ENCODE data around the gene L3HYPDH. TPM values are rescaled to one million over a fixed set of nuclear protein-coding genes. Genes with fewer than 3 reads are reported as not detected.
A peak's percentile ranks its signal among the peaks of the same experiment; 100 is the strongest.

Gene L3HYPDH
- total RNA-seq, 4 donors from 2014 or later: 39.4 to 98.4 (median 71.7) TPM

DNA sequence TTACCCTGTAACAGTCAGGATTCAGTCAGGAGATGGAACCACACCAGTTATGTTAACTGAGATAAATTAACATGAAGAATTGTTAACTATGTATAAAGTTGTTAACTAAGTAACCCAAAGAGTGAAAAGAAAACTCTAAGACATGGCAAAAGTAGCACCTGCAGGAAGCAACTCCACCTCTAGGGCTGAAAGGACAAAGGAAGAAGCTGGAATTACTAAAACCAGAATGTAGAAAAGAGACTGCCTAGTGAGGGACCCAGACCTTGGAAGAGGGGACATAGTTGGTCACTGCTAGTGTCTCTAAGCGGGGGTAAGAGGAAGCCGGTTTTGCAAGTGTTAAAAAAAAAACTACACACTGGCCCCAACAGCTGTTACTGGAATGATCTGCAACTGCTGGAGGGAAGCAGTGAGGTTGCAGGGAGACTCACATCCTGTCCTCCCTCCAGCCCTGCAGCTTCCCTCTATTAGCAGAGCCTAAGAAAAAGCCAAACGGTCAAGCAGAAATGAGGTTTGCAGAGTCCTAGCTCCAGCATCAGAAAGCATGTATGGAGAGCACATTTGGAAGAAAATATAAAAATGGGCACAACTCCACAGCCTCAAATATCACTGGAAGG is 58.8 kb downstream of the L3HYPDH start:
- TF ChIP-seq, protein P1, sequence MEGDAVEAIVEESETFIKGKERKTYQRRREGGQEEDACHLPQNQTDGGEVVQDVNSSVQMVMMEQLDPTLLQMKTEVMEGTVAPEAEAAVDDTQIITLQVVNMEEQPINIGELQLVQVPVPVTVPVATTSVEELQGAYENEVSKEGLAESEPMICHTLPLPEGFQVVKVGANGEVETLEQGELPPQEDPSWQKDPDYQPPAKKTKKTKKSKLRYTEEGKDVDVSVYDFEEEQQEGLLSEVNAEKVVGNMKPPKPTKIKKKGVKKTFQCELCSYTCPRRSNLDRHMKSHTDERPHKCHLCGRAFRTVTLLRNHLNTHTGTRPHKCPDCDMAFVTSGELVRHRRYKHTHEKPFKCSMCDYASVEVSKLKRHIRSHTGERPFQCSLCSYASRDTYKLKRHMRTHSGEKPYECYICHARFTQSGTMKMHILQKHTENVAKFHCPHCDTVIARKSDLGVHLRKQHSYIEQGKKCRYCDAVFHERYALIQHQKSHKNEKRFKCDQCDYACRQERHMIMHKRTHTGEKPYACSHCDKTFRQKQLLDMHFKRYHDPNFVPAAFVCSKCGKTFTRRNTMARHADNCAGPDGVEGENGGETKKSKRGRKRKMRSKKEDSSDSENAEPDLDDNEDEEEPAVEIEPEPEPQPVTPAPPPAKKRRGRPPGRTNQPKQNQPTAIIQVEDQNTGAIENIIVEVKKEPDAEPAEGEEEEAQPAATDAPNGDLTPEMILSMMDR (IDR thresholded peaks at IDR 0.05): no peak
- no peak for TF ChIP-seq POLR2A (IDR thresholded peaks at IDR 0.05)
- Histone ChIP-seq H3K9me3 (no peaks in the 10 kb centered on the region), H3K36me3 (no peaks in the 10 kb centered on the region), H3K4me1 (peaks cover 0 to 8% of the 10 kb centered on the region in 2 donors), H3K27ac (peak overlapping the region; percentile 51 to 83), H3K27me3 (no peaks in the 10 kb centered on the region), H3K4me3 (no peak overlapping the region)
- DNase-seq: peak in 1 of 2 donors; percentile 28
- intact Hi-C loops (cut with DNase I; ENCODE audit: low total_unique reads): no loop called here

DNA sequence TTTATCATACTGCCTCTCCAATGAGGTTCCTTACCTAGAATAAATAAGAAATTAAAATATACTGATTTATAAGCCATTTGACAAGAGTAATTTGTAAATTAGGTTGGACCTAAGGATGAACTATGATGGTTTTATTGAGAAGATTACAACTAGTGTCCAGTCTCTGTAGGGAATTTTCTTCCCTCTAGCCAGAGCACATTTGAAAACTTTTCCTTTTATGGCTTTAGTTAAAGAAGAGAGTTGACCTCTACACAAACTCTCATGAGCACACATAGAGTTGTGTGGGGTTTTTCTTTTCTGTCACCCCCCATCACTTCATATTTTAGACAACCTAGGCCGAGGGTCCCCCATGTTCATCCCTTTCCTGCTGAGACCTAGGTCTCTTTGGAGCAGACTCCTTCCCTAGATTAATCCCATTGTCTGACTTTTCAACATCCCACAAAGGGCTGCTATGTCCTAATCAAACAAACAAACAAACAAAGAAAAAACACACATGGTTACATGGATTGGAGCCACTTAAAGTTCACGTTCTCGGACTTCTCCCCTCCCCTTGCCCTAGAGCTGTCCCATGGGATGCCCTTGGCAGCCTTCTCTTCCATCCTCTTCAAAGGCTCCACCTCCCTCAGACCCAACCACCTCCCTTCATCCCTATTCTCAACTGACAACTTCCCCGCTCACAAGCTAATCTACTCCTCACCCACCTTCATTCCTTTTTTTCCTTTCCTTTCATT is 59.7 kb downstream of the L3HYPDH start:
- Histone ChIP-seq H3K4me1 (peaks cover 0 to 8% of the 10 kb centered on the region in 2 donors), H3K4me3 (no peak overlapping the region), H3K27me3 (no peaks in the 10 kb centered on the region), H3K9me3 (no peaks in the 10 kb centered on the region), H3K36me3 (no peaks in the 10 kb centered on the region), H3K27ac (peak overlapping the region; percentile 51 to 83)
- peak; percentile 39 to 73 for DNase-seq
- intact Hi-C loops (cut with DNase I; ENCODE audit: low total_unique reads): no loop called here
- TF ChIP-seq, protein P1 (IDR thresholded peaks at IDR 0.05): no peak
- TF ChIP-seq POLR2A (IDR thresholded peaks at IDR 0.05): no peak

Other genes starting within 250 kb of the L3HYPDH start
- 10 to 100 TPM in 1 of 4 donors, 1 to 10 TPM in 3; 2.9 to 10.2 (median 4.5) TPM for gene GPR135, start 19.0 kb downstream of the L3HYPDH start, total RNA-seq
- 100 to 1,000 TPM in 1 of 4 donors, 10 to 100 TPM in 3; 31.9 to 110 (median 72.5) TPM for gene JKAMP, start 109 bp upstream of the L3HYPDH start, total RNA-seq
- gene CCDC175, start 92.4 kb upstream of the L3HYPDH start, total RNA-seq: under 1 TPM in 1 of 4 donors, not detected in 3; 0.41 TPM